BJ (cell line): ENCODE results near the gene MAP3K9. TPM values are rescaled to one million over a fixed set of nuclear protein-coding genes. Genes with fewer than 3 reads are reported as not detected.

Experiments used
- CTCF ChIA-PET: fragments of 350-600 bp; formaldehyde crosslinking; extraction: SDS; loops from one replicate; lab custom pipeline; 2021; ENCODE audit warnings: antibody characterized with exemption, inconsistent platforms; lab: Yijun Ruan, JAX
- POLR2A ChIA-PET: fragments of 300-600 bp; sonication (Branson Sonifier 250); formaldehyde crosslinking; extraction: SDS; loops from one replicate; lab custom pipeline; 2021; ENCODE audit warnings: antibody characterized with exemption; lab: Charles Lee
- DNase-seq: peaks from one replicate; pipeline ENCODE4 v3.0.0-alpha.2; 2011; ENCODE audit warnings: low read depth
- H3K27me3 ChIP-seq: 2 replicates; pipeline ENCODE4 v1.6.0; 2011; ENCODE audit warnings: low read length; ENCODE audit not compliant: control insufficient read depth, insufficient read depth
- H3K36me3 ChIP-seq: 2 replicates; pipeline ENCODE4 v1.5.1; 2011; ENCODE audit warnings: low read length; ENCODE audit not compliant: control insufficient read depth, insufficient read depth
- H3K4me3 ChIP-seq: 2 replicates; pipeline ENCODE4 v1.5.1; 2011; ENCODE audit warnings: low read depth, mild to moderate bottlenecking, control low read depth, low read length
- polyA plus RNA-seq: library from polyadenylated mRNA; depleted of rRNA; stranded (reverse); fragments of >200 nt; gene quantifications from 2 replicates; pipeline ENCODE4 v1.2.3, GENCODE V29; 2011
- TF ChIP-seq, protein P1 (sequence below): IDR thresholded peaks from 2 replicates; pipeline ENCODE4 v1.5.1; 2011; ENCODE audit warnings: low read depth, mild to moderate bottlenecking, control low read depth, inconsistent platforms, low read length, moderate library complexity; ENCODE audit not compliant: insufficient read depth

The MAP3K9 gene
- polyA plus RNA-seq, 1 experiment, result 0.45 TPM

DNA sequence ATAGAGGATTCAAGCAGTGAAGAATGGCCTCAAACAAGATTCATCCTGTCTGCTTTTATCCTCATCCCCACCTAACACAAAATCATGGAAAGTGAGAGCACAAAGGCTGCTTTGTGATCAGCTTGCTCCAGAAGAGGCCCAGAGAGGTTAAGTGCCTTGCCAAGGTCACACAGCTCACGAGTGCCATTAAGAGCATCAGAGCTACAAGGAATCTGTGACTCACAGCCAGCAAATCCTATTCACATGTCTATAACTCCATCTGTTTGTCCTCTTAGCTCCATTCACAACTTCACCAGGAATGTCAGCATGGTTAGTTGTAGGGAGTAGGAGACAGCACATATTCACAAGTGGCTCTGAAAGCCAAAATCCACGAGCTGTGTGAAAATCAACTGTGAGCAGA is 87.8 kb downstream of the MAP3K9 start:
- Histone ChIP-seq H3K36me3 (no peaks in the 10 kb centered on the region), H3K4me3 (no peak overlapping the region), H3K27me3 (peaks cover 3% of the 10 kb centered on the region; the same call in 1 of the 2 replicates)
- CTCF ChIA-PET, result interaction anchor here (1.1 to 2.0 kb wide), 2 partner anchors 8 to 27 kb away, joined by 3 to 9 read pairs; no protein-coding TSS in a partner anchor
- POLR2A ChIA-PET, result no interaction called here
- DNase-seq, result no peak
- TF ChIP-seq, protein P1, sequence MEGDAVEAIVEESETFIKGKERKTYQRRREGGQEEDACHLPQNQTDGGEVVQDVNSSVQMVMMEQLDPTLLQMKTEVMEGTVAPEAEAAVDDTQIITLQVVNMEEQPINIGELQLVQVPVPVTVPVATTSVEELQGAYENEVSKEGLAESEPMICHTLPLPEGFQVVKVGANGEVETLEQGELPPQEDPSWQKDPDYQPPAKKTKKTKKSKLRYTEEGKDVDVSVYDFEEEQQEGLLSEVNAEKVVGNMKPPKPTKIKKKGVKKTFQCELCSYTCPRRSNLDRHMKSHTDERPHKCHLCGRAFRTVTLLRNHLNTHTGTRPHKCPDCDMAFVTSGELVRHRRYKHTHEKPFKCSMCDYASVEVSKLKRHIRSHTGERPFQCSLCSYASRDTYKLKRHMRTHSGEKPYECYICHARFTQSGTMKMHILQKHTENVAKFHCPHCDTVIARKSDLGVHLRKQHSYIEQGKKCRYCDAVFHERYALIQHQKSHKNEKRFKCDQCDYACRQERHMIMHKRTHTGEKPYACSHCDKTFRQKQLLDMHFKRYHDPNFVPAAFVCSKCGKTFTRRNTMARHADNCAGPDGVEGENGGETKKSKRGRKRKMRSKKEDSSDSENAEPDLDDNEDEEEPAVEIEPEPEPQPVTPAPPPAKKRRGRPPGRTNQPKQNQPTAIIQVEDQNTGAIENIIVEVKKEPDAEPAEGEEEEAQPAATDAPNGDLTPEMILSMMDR, result no peak

DNA sequence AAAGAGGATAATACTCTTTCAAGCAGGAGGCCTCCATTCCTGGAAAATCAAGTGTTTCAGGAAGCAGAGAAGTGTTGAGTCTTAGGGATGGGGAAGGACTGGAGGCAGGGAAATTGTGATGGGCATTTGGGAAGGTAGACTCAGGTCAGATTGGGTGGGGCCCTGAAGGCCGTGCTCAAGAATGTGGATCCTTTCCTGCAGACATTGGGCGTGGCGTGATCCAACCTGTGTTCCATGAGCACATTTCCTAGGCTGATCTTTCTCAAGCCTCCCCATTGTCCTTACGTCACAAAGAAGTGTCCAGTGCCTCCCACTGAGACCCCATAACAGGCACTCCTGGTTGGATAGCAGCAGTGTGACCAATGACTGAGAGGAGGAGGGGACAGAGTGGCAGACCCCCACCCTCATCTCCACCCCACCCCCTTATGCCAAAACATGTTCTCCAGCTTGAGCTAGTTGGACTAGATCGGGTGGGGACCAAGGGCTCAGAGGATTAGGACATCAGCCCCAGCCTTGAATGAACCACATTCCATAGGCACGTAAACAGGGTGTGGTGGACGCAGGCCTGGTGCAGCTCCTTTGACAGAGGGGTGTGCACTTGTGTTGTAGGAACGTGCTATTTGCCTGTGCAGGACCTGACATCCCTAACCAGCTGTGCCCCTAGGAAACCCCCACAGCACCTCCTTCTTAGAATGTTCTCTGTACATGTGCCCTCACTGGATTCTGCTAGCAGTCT is 90.8 kb downstream of the MAP3K9 start:
- CTCF ChIA-PET, result interaction anchor here (1.0 to 2.5 kb wide), 2 partner anchors 10 to 96 kb away, joined by 3 to 7 read pairs; no protein-coding TSS in a partner anchor

GRCh38 chr14:70716958-70717357 is 92.4 kb downstream of the MAP3K9 start:
- Histone ChIP-seq H3K4me3 (no peak overlapping the region), H3K36me3 (no peaks in the 10 kb centered on the region), H3K27me3 (peaks cover 2% of the 10 kb centered on the region; the same call in 1 of the 2 replicates)
- TF ChIP-seq, protein P1, result no peak
- CTCF ChIA-PET, result interaction anchor here (0.6 to 1.2 kb wide), 3 partner anchors 51 to 100 kb away, joined by 3 read pairs; no protein-coding TSS in a partner anchor
- no peak for DNase-seq
- POLR2A ChIA-PET, result no interaction called here

More for the DNA sequence above, 90.8 kb downstream of the MAP3K9 start:
- TF ChIP-seq, protein P1, result no peak
- H3K36me3 ChIP-seq, result no peaks in the 10 kb centered on the region
- peaks cover 2% of the 10 kb centered on the region; the same call in 1 of the 2 replicates for H3K27me3 ChIP-seq
- H3K4me3 ChIP-seq, result no peak overlapping the region
- DNase-seq, result no peak
- POLR2A ChIA-PET, result no interaction called here

- H3K4me3 ChIP-seq, result no peak overlapping the region
- DNase-seq, result no peak
- H3K36me3 ChIP-seq, result no peaks in the 10 kb centered on the region
- ChIA-PET CTCF (interaction anchor here (0.8 to 1.2 kb wide), 3 partner anchors 51 to 629 kb away, joined by 3 read pairs; no protein-coding TSS in a partner anchor), POLR2A (no interaction called here)
- TF ChIP-seq, protein P1, result no peak
- H3K27me3 ChIP-seq, result peaks cover 2% of the 10 kb centered on the region; the same call in 1 of the 2 replicates
Measured at GRCh38 chr14:70716483-70716882, 92.8 kb downstream of the MAP3K9 start.

DNA sequence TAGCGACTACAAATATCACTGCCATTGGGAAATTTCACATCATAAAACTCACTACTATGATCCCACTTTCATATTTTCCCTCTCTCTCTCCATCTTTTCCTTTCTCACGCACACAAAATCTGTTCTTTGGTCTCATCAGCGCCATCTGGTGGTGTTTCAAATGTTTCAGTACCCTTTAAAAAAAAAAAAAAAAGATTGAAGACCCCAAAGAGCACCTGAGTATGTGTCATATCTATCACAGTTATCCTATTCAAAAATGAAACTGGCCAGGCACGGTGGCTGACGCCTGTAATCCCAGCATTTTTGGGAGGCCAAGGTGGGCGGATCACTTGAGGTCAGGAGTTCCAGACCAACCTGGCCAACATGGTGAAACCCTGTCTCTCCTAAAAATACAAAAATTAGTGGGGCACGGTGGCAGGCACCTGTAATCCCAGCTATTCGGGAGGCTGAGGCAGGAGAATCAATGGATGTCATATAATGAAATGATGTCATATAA is 95.2 kb downstream of the MAP3K9 start:
- no peaks in the 10 kb centered on the region for H3K36me3 ChIP-seq
- no peak for DNase-seq
- ChIA-PET POLR2A (no interaction called here), CTCF (interaction anchor here (0.8 to 4.2 kb wide), 10 partner anchors 8 to 104 kb away, joined by 3 to 82 read pairs (median 4); no protein-coding TSS in a partner anchor)
- TF ChIP-seq, protein P1, result peak; percentile 52
- no peak overlapping the region for H3K4me3 ChIP-seq
- H3K27me3 ChIP-seq, result peaks cover 2% of the 10 kb centered on the region; the same call in 1 of the 2 replicates
